SU-DHL-6 (cell line): ENCODE results near the gene PHYHD1.

Experiments
- H2AFZ ChIP-seq: fragments of 200-600 bp; sonication (generic); 2 replicates; pipeline ENCODE4 v1.6.1; 2014; ENCODE audit warnings: low read depth, mild to moderate bottlenecking, moderate library complexity, mixed read lengths, antibody characterized with exemption, low read length; ENCODE audit not compliant: severe bottlenecking
- H3F3A ChIP-seq: fragments of 200-600 bp; shearing (Covaris generic); 2 replicates; pipeline ENCODE4 v1.6.0; 2016; ENCODE audit warnings: antibody characterized with exemption, mild to moderate bottlenecking; ENCODE audit not compliant: insufficient read depth
- H3K27ac ChIP-seq: fragments of 200-600 bp; sonication (generic); 2 replicates; pipeline ENCODE4 v1.5.1; 2016; ENCODE audit warnings: low read depth, mild to moderate bottlenecking, low read length, moderate library complexity, mixed read lengths
- H3K27me3 ChIP-seq: fragments of 200-600 bp; sonication (generic), shearing (Covaris generic); 2 replicates; pipeline ENCODE4 v1.6.0; 2014; ENCODE audit warnings: mild to moderate bottlenecking, low read length
- H3K36me3 ChIP-seq: fragments of 200-600 bp; sonication (generic); 2 replicates; pipeline ENCODE4 v1.6.1; 2014; ENCODE audit warnings: mild to moderate bottlenecking, low read length, mixed read lengths
- H3K4me2 ChIP-seq: fragments of 300-600, 200-600 bp; shearing (Covaris generic), sonication (generic); 2 replicates; pipeline ENCODE4 v1.6.0; 2014; ENCODE audit warnings: low read length, low read depth, mild to moderate bottlenecking; ENCODE audit not compliant: poor library complexity, severe bottlenecking
- H3K4me3 ChIP-seq: fragments of 200-600 bp; sonication (generic); 2 replicates; pipeline ENCODE4 v1.5.1; 2014; ENCODE audit warnings: antibody characterized with exemption, low read length, mild to moderate bottlenecking, mixed read lengths; ENCODE audit not compliant: insufficient read depth, poor library complexity, severe bottlenecking
- H3K79me2 ChIP-seq: fragments of 200-600 bp; sonication (generic); 2 replicates; pipeline ENCODE4 v1.6.1; 2014; ENCODE audit warnings: mild to moderate bottlenecking, low read length, moderate library complexity; ENCODE audit not compliant: insufficient read depth
- H3K9ac ChIP-seq: fragments of 200-600 bp; sonication (generic); 2 replicates; pipeline ENCODE4 v1.7.0; 2014; ENCODE audit warnings: mild to moderate bottlenecking, low read length
- H3K9me2 ChIP-seq: fragments of 200-600 bp; sonication (generic); replicated peaks from 2 replicates; pipeline ENCODE4 v1.6.1; 2014; ENCODE audit warnings: low read length; ENCODE audit not compliant: insufficient read depth
- H3K9me3 ChIP-seq: fragments of 200-600 bp; sonication (generic); 2 replicates; pipeline ENCODE4 v1.6.1; 2014; ENCODE audit warnings: low read length, mixed read lengths; ENCODE audit not compliant: insufficient read depth
- H4K20me1 ChIP-seq: fragments of 200-600 bp; sonication (generic); 2 replicates; pipeline ENCODE4 v1.6.1; 2014; ENCODE audit warnings: low read depth, mild to moderate bottlenecking, antibody characterized with exemption, low read length, moderate library complexity, mixed read lengths
- CTCF ChIP-seq: fragments of 200-600 bp; sonication (generic); IDR thresholded peaks from one replicate; pipeline ENCODE4 v1.5.1; 2017; ENCODE audit warnings: antibody characterized with exemption, mild to moderate bottlenecking, low read length, moderate library complexity; ENCODE audit not compliant: insufficient read depth, poor library complexity, severe bottlenecking
- EZH2phosphoT487 ChIP-seq: fragments of 200-600 bp; sonication (generic), shearing (Covaris generic); conservative IDR thresholded peaks from 2 replicates; pipeline ENCODE4 v1.6.1; 2018; ENCODE audit warnings: mild to moderate bottlenecking, antibody characterized with exemption, low read length, moderate library complexity, mixed read lengths

Gene PHYHD1

GRCh38 chr9:128921881-128922763 is 1.3 kb downstream of the PHYHD1 start:
- Histone ChIP-seq H3K36me3 (no peaks in the 10 kb centered on the region), H3K9ac (peak overlapping the region; percentile 95), H3F3A (peaks cover 41% of the 10 kb centered on the region), H2AFZ (peak overlapping the region; percentile 5), H3K4me3 (peak overlapping the region; percentile 75), H3K27me3 (no peaks in the 10 kb centered on the region), H4K20me1 (no peaks in the 10 kb centered on the region), H3K27ac (peak overlapping the region; percentile 97), H3K9me3 (no peaks in the 10 kb centered on the region), H3K9me2 (no peaks in the 10 kb centered on the region), H3K79me2 (no peaks in the 10 kb centered on the region), H3K4me2 (peak overlapping the region; percentile 96)
- TF ChIP-seq EZH2phosphoT487: no peak
- no peak for TF ChIP-seq CTCF

GRCh38 chr9:128923493-128923883 is 2.7 kb downstream of the PHYHD1 start:
- Histone ChIP-seq H3K9me3 (no peaks in the 10 kb centered on the region), H3K9ac (no peak overlapping the region), H3K36me3 (no peaks in the 10 kb centered on the region), H4K20me1 (no peaks in the 10 kb centered on the region), H3K4me3 (no peak overlapping the region), H2AFZ (no peak overlapping the region), H3K79me2 (no peaks in the 10 kb centered on the region), H3K4me2 (no peak overlapping the region), H3K27ac (no peak overlapping the region), H3F3A (peaks cover 35% of the 10 kb centered on the region), H3K27me3 (no peaks in the 10 kb centered on the region), H3K9me2 (no peaks in the 10 kb centered on the region)
- no peak for TF ChIP-seq EZH2phosphoT487
- TF ChIP-seq CTCF: no peak

- TF ChIP-seq EZH2phosphoT487: no peak
- peak; percentile 88 for TF ChIP-seq CTCF
- Histone ChIP-seq H3K9me2 (no peaks in the 10 kb centered on the region), H2AFZ (peak overlapping the region; percentile 28)
Measured at GRCh38 chr9:128927731-128928411, 7.1 kb downstream of the PHYHD1 start.

More at GRCh38 chr9:128927731-128928411, 7.1 kb downstream of the PHYHD1 start:
- Histone ChIP-seq H3K27me3 (no peaks in the 10 kb centered on the region), H3K4me3 (no peak overlapping the region), H3K79me2 (no peaks in the 10 kb centered on the region), H4K20me1 (no peaks in the 10 kb centered on the region), H3K9ac (peak overlapping the region; percentile 15; the same call in 1 of the 2 replicates), H3K27ac (no peak overlapping the region), H3F3A (peaks cover 6% of the 10 kb centered on the region; the same call in 1 of the 2 replicates), H3K4me2 (no peak overlapping the region), H3K9me3 (no peaks in the 10 kb centered on the region), H3K36me3 (no peaks in the 10 kb centered on the region)
